IMR-90 (cell line): Measurements from ENCODE around the gene KIAA0319L. TPM values are rescaled to one million over a fixed set of nuclear protein-coding genes. Genes with fewer than 3 reads are reported as not detected.

Experiments
- ATAC-seq: fragments of 200-7000 bp; cut with Tn5 transposase; 2 replicates; pipeline ENCODE4 v1.9.1; 2020; ENCODE audit warnings: low read depth, mild to moderate bottlenecking, moderate library complexity
- BruUV-seq: library from RNA; stranded (reverse); fragments of 400-500 nt; replicated peaks from 2 replicates; lab custom pipeline; 2021; lab: Mats Ljungman, UMichigan
- CTCF ChIA-PET: fragments of 300-600 bp; formaldehyde crosslinking; extraction: SDS; loops from one replicate; lab custom pipeline; 2021; ENCODE audit warnings: antibody characterized with exemption; lab: Yijun Ruan, JAX
- POLR2A ChIA-PET: fragments of 300-600 bp; sonication (Branson Sonifier 250); formaldehyde crosslinking; loops from one replicate; lab custom pipeline; 2022; ENCODE audit warnings: antibody characterized with exemption; ENCODE audit not compliant: unreplicated experiment; lab: Charles Lee
- DNase-seq: peaks from one replicate; pipeline ENCODE4 v3.0.0; 2013
- H2AFZ ChIP-seq: replicated peaks from 2 replicates; pipeline ENCODE3; 2013; ENCODE audit warnings: low read length, mild to moderate bottlenecking; ENCODE audit not compliant: poor library complexity
- H2AK5ac ChIP-seq: 2 replicates; pipeline ENCODE4 v1.6.1; 2013; ENCODE audit warnings: low read depth, low read length, inconsistent platforms
- H2AK9ac ChIP-seq: replicated peaks from 2 replicates; pipeline ENCODE3; 2013; ENCODE audit warnings: mild to moderate bottlenecking, low read depth, low read length, moderate library complexity; ENCODE audit not compliant: poor library complexity
- H2BK120ac ChIP-seq: 2 replicates; pipeline ENCODE4 v1.6.1; 2013; ENCODE audit warnings: low read depth, low read length, inconsistent platforms
- H2BK15ac ChIP-seq: 3 replicates; pipeline ENCODE4 v1.6.1; 2013; ENCODE audit warnings: low read depth, low read length, inconsistent platforms
- H2BK20ac ChIP-seq: 2 replicates; pipeline ENCODE4 v1.6.1; 2013; ENCODE audit warnings: low read depth, mild to moderate bottlenecking, inconsistent platforms, low read length, moderate library complexity
- H2BK5ac ChIP-seq: 2 replicates; pipeline ENCODE4 v1.6.1; 2013; ENCODE audit warnings: mild to moderate bottlenecking, low read depth, low read length, inconsistent platforms; ENCODE audit not compliant: poor library complexity, severe bottlenecking
- H3K14ac ChIP-seq: replicated peaks from 2 replicates; pipeline ENCODE4 v1.6.1; 2013; ENCODE audit warnings: low read depth, low read length, inconsistent platforms
- H3K18ac ChIP-seq: 2 replicates; pipeline ENCODE4 v1.6.1; 2013; ENCODE audit warnings: low read depth, low read length, control low read depth
- H3K23ac ChIP-seq: 2 replicates; pipeline ENCODE4 v1.6.1; 2013; ENCODE audit warnings: low read depth, low read length, inconsistent platforms
- H3K27ac ChIP-seq: 2 replicates; pipeline ENCODE4 v1.5.1; 2013; ENCODE audit warnings: mild to moderate bottlenecking, control low read depth, low read length; ENCODE audit not compliant: insufficient read depth
- H3K27me3 ChIP-seq: 2 replicates; pipeline ENCODE4 v1.6.1; 2013; ENCODE audit warnings: low read length; ENCODE audit not compliant: control insufficient read depth, insufficient read depth
- H3K36me3 ChIP-seq: 2 replicates; pipeline ENCODE4 v1.6.1; 2013; ENCODE audit warnings: low read length, mixed read lengths; ENCODE audit not compliant: control insufficient read depth, insufficient read depth
- H3K4ac ChIP-seq: 2 replicates; pipeline ENCODE4 v1.6.1; 2013; ENCODE audit warnings: low read depth, low read length, inconsistent platforms
- H3K4me1 ChIP-seq: 2 replicates; pipeline ENCODE4 v1.6.1; 2013; ENCODE audit warnings: low read length, mixed read lengths; ENCODE audit not compliant: control insufficient read depth, insufficient read depth
- H3K4me2 ChIP-seq: 2 replicates; pipeline ENCODE4 v1.6.1; 2013; ENCODE audit warnings: low read depth, mild to moderate bottlenecking, control low read depth, low read length, moderate library complexity
- H3K4me3 ChIP-seq: 2 replicates; pipeline ENCODE4 v1.5.1; 2013; ENCODE audit warnings: low read depth, mild to moderate bottlenecking, control low read depth, low read length, moderate library complexity; ENCODE audit not compliant: insufficient read depth
- H3K56ac ChIP-seq: 2 replicates; pipeline ENCODE4 v1.6.1; 2013; ENCODE audit warnings: low read length, inconsistent platforms; ENCODE audit not compliant: insufficient read depth; ENCODE audit errors: extremely low read depth
- H3K79me1 ChIP-seq, 2 experiments: 2 replicates each; pipeline ENCODE4 v1.6.1; 2013; ENCODE audit warnings: low read length in 2 of 2, inconsistent platforms in 1 of 2, low read depth in 1 of 2
- H3K9ac ChIP-seq: 2 replicates; pipeline ENCODE4 v1.6.1; 2013; ENCODE audit warnings: low read depth, low read length, control low read depth
- H3K9me1 ChIP-seq: 2 replicates; pipeline ENCODE4 v1.6.1; 2013; ENCODE audit warnings: low read length, inconsistent platforms; ENCODE audit not compliant: insufficient read depth
- H3K9me3 ChIP-seq: 2 replicates; pipeline ENCODE4 v1.6.1; 2013; ENCODE audit warnings: low read length; ENCODE audit not compliant: control insufficient read depth, insufficient read depth
- H4K20me1 ChIP-seq: 2 replicates; pipeline ENCODE4 v1.6.1; 2013; ENCODE audit warnings: low read length, inconsistent platforms; ENCODE audit not compliant: insufficient read depth
- H4K5ac ChIP-seq: 2 replicates; pipeline ENCODE4 v1.6.1; 2013; ENCODE audit warnings: mild to moderate bottlenecking, low read depth, low read length, control low read depth
- H4K8ac ChIP-seq, 2 experiments: 2 replicates each; pipeline ENCODE4 v1.6.1; 2013; ENCODE audit warnings: low read depth in 2 of 2, low read length in 2 of 2, control low read depth in 1 of 2, inconsistent platforms in 1 of 2
- H4K91ac ChIP-seq: 2 replicates; pipeline ENCODE4 v1.6.1; 2013; ENCODE audit warnings: low read depth, low read length, inconsistent platforms; ENCODE audit not compliant: insufficient read depth
- BHLHE40 ChIP-seq: fragments of 150-350 bp; IDR thresholded peaks from 2 replicates; pipeline ENCODE4 v1.6.1; 2016; ENCODE audit warnings: mild to moderate bottlenecking, low read depth, low read length
- CEBPB ChIP-seq: IDR thresholded peaks from 2 replicates; pipeline ENCODE4 v1.6.1; 2012; ENCODE audit warnings: low read depth, low read length, improper control_type of control experiment
- RAD21 ChIP-seq: IDR thresholded peaks from 2 replicates; pipeline ENCODE4 v1.6.1; 2012; ENCODE audit warnings: low read length, improper control_type of control experiment
- RCOR1 ChIP-seq: IDR thresholded peaks from 2 replicates; pipeline ENCODE4 v1.6.1; 2012; ENCODE audit warnings: mild to moderate bottlenecking, low read length, improper control_type of control experiment; ENCODE audit not compliant: insufficient replicate concordance
- WGBS, 2 experiments: methylation state at CpG; one replicate each; pipeline versions ENCODE4 v1.1.5 to v1.1.7; 2013; ENCODE audit warnings: missing lambda C conversion rate in 2 of 2; ENCODE audit not compliant: insufficient read length in 1 of 2; ENCODE audit errors: extremely low coverage in 2 of 2; 5-methylcytosine and 5-hydroxymethylcytosine counted together
- dilution Hi-C: fragments of 300-500 bp; cut with HindIII; formaldehyde crosslinking; loops from one replicate; pipeline ENCODE4 v1.14.3; 2018; ENCODE audit warnings: low sequenced_read_pairs; ENCODE audit not compliant: unreplicated experiment
- in situ Hi-C: fragments of 300-500 bp; cut with MboI; formaldehyde crosslinking; loops from 3 replicates; pipeline ENCODE4 v1.14.3; 2019; ENCODE audit warnings: low sequenced_read_pairs, inconsistent platforms, mixed read lengths
- intact Hi-C: fragments of 100-400 bp; cut with micrococcal nuclease; formaldehyde crosslinking; loops from 2 replicates; pipeline ENCODE4 v1.10.0; 2022
- polyA plus RNA-seq, 3 experiments: library from polyadenylated mRNA; depleted of rRNA; stranded (reverse); fragments of >200 nt; gene quantifications; 2 replicates each; pipeline ENCODE4 v1.2.3, GENCODE V29; 2012; ENCODE audit warnings: low replicate concordance in 1 of 3
- total RNA-seq: library from RNA; depleted of rRNA; stranded (reverse); fragments of >200 nt; gene quantifications from 2 replicates; pipeline ENCODE4 v1.2.3, GENCODE V29; 2012

KIAA0319L gene
- total and polyA plus RNA-seq, 2 of the 4 experiments (the other 2 are of a cell fraction) = 38.0 to 49.8 TPM

DNA sequence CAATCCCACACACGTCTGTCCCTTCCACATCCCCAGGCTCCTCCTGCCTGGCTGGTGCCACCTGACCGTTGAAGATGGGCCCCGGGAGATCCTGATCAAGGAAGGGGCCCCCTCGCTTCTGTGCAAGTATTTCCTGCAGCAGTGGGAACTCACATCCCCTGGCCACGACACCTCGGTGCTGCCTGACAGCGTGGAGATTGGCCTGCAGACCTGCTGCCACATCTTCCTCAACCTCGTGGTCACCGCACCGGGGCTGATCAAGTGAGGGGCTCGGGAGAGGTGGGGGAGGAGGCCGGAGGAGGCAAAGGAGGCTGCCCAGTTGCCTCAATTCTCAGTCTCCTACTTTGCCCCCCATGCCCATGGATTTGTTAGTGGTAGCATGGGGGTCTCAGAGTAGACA is 6.0 kb upstream of the KIAA0319L start:
- Histone ChIP-seq H3K4me3 (no peak overlapping the region), H3K9me1 (no peaks in the 10 kb centered on the region), H4K20me1 (peaks cover 42% of the 10 kb centered on the region), H2AK9ac (no peak overlapping the region), H3K4me1 (peaks cover 5% of the 10 kb centered on the region; the same call in 1 of the 2 replicates), H3K14ac (no peak overlapping the region), H3K23ac (no peak overlapping the region), H3K79me1 (peaks cover 2 to 32% of the 10 kb centered on the region in 2 experiments; a peak in 3 of 4 replicates), H4K8ac (no peak overlapping the region), H3K27ac (no peak overlapping the region), H2BK20ac (no peak overlapping the region), H2BK15ac (no peak overlapping the region), H3K4me2 (no peak overlapping the region), H2AFZ (no peak overlapping the region), H2BK5ac (no peak overlapping the region), H3K56ac (no peak overlapping the region), H4K91ac (no peak overlapping the region), H3K9me3 (no peaks in the 10 kb centered on the region), H3K18ac (no peak overlapping the region), H3K4ac (no peak overlapping the region), H3K27me3 (no peaks in the 10 kb centered on the region), H2BK120ac (no peak overlapping the region), H2AK5ac (no peak overlapping the region), H3K36me3 (peaks cover 41% of the 10 kb centered on the region), H3K9ac (no peak overlapping the region), H4K5ac (no peak overlapping the region)
- in situ Hi-C loops (loop anchor here (5.0 to 10.0 kb wide), 2 partner anchors 111 to 368 kb away; partner anchors contain the start of gene SFPQ), intact Hi-C loops (no loop called here), dilution Hi-C loops (no loop called here)
- WGBS, 2 experiments = 88% methylated on average over 6 of the region's 12 CpGs; no CpG with 5 or more reads in 1 of the 2 experiments
- ChIA-PET CTCF (no interaction called here), POLR2A (no interaction called here)
- ATAC-seq (no peak), DNase-seq (no peak)
- no peak for TF ChIP-seq RCOR1
- TF ChIP-seq RAD21 = no peak
- TF ChIP-seq CEBPB = no peak
- TF ChIP-seq BHLHE40 = no peak
- BruUV-seq = no TSS peak
